Hepatocyte (in vitro differentiated cells): Measurements from ENCODE around the gene STX1B.

Source experiments
- EZH2phosphoT487 ChIP-seq: fragments of 200-600 bp; sonication (generic); IDR thresholded peaks from one replicate; pipeline ENCODE4 v1.6.1; 2018; ENCODE audit warnings: antibody characterized with exemption, mild to moderate bottlenecking, low read depth, moderate library complexity; ENCODE audit not compliant: unreplicated experiment, severe bottlenecking
- TF ChIP-seq, protein P1 (sequence below): fragments of 200-600 bp; sonication (generic); IDR thresholded peaks from 2 replicates; pipeline ENCODE4 v1.5.1; 2016; ENCODE audit warnings: antibody characterized with exemption, mild to moderate bottlenecking; ENCODE audit not compliant: poor library complexity

DNA sequence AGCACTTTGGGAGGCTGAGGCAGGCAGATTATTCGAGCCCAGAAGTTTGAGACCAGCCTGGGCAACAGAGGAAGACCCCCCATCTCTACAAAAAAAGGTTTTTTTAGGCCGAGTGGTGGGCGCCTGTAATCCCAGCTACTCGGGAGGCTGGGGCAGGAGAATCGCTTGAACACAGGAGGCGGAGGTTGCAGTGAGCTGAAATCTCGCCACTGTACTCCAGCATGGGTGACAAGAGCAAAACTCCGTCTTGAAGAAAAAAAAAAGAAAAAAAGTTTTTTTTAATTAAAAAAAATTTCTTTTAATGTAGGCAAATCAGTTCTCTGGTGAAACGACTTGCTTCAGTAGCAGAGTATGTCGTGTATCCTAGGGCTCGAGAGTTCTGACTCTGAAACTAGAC, 14.5 kb downstream of the STX1B start:
- TF ChIP-seq, protein P1, sequence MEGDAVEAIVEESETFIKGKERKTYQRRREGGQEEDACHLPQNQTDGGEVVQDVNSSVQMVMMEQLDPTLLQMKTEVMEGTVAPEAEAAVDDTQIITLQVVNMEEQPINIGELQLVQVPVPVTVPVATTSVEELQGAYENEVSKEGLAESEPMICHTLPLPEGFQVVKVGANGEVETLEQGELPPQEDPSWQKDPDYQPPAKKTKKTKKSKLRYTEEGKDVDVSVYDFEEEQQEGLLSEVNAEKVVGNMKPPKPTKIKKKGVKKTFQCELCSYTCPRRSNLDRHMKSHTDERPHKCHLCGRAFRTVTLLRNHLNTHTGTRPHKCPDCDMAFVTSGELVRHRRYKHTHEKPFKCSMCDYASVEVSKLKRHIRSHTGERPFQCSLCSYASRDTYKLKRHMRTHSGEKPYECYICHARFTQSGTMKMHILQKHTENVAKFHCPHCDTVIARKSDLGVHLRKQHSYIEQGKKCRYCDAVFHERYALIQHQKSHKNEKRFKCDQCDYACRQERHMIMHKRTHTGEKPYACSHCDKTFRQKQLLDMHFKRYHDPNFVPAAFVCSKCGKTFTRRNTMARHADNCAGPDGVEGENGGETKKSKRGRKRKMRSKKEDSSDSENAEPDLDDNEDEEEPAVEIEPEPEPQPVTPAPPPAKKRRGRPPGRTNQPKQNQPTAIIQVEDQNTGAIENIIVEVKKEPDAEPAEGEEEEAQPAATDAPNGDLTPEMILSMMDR = no peak
- TF ChIP-seq EZH2phosphoT487 = no peak
